ENCODE data around the gene WDR12.

GRCh38 chr2:202883987-202884675, 27.3 kb downstream of the WDR12 start:
- TF ChIP-seq RAD21 (IDR thresholded peaks at IDR 0.05; ENCODE audit: low read length) (peak; percentile 24; the same call in 1 of the 2 replicates), CTCF (conservative IDR thresholded peaks at IDR 0.05; ENCODE audit: low read depth, low read length) (peak; percentile 36), MXI1 (IDR thresholded peaks at IDR 0.05; ENCODE audit: borderline replicate concordance, low read depth, low read length) (no peak), FOS (IDR thresholded peaks at IDR 0.05; ENCODE audit: low read depth, low read length) (peak; percentile 35; the same call in 1 of the 2 replicates), ELK1 (IDR thresholded peaks at IDR 0.05; ENCODE audit: borderline replicate concordance, low read depth, low read length) (no peak), POLR2A (IDR thresholded peaks at IDR 0.05; ENCODE audit: low read depth, low read length) (no peak)
